Colonic mucosa (tissue), 4 donors: ENCODE data around the gene COLQ. TPM values are rescaled to one million over a fixed set of nuclear protein-coding genes. Genes with fewer than 3 reads are reported as not detected.

Source experiments
- DNase-seq: peaks from one replicate; pipeline ENCODE4 v3.0.0-alpha.2; 2020
- H3K27ac ChIP-seq: fragments of 200-600 bp; one replicate; pipeline ENCODE4 v1.8.0; 2021
- H3K27me3 ChIP-seq: fragments of 200-600 bp; one replicate; pipeline ENCODE4 v1.8.0; 2021
- H3K36me3 ChIP-seq: fragments of 200-600 bp; one replicate; pipeline ENCODE4 v1.8.0; 2021
- H3K4me1 ChIP-seq: fragments of 200-600 bp; one replicate; pipeline ENCODE4 v1.8.0; 2021; ENCODE audit warnings: mild to moderate bottlenecking
- H3K4me3 ChIP-seq: fragments of 200-600 bp; one replicate; pipeline ENCODE4 v1.8.0; 2021
- H3K9ac ChIP-seq, 2 donors: one replicate each; pipeline ENCODE4 v1.7.0; 2013; ENCODE audit warnings: control low read depth in 2 of 2, low read depth in 2 of 2, low read length in 2 of 2
- H3K9me3 ChIP-seq: fragments of 200-600 bp; one replicate; pipeline ENCODE4 v1.8.0; 2021
- CTCF ChIP-seq: fragments of 200-600 bp; IDR thresholded peaks from one replicate; pipeline ENCODE4 v1.8.0; 2022; ENCODE audit warnings: antibody characterized with exemption, mild to moderate bottlenecking
- intact Hi-C: fragments of 100-400 bp; cut with DNase I; formaldehyde crosslinking; loops from one replicate; pipeline ENCODE4 v1.14.1; 2022
- total RNA-seq, 2 donors: library from RNA; stranded (reverse); fragmentation: NEBNext Ultra II Directional in 1 of 2; extraction: Animal tissue kit (Norgen Biotek cat#: 25700) in 1 of 2; gene quantifications; one replicate each; pipeline ENCODE4 v1.2.1, GENCODE V29; 2021
- donor health status: healthy.
- donor health status: DM: no; HTN: no; CAD: no.
- donor health status: DM: no; HTN: no; CAD: no.

COLQ gene
- total RNA-seq, 2 donors from 2014 or later, result 0.79 to 0.85 TPM

- Histone ChIP-seq H3K27ac (no peak overlapping the region), H3K9me3 (no peaks in the 10 kb centered on the region), H3K4me3 (no peak overlapping the region), H3K9ac (no peak overlapping the region), H3K4me1 (no peaks in the 10 kb centered on the region), H3K27me3 (no peaks in the 10 kb centered on the region), H3K36me3 (no peaks in the 10 kb centered on the region)
- DNase-seq, result no peak
- intact Hi-C loops, result no loop called here
- TF ChIP-seq CTCF, result no peak
Observed at GRCh38 chr3:15531346-15531745, 9.8 kb upstream of the COLQ start.

GRCh38 chr3:15528854-15529537 lies 7.5 kb upstream of the COLQ start:
- no peaks in the 10 kb centered on the region for H3K36me3 ChIP-seq
- no peak overlapping the region for H3K9ac ChIP-seq
- no peaks in the 10 kb centered on the region for H3K4me1 ChIP-seq
- TF ChIP-seq CTCF, result no peak
- intact Hi-C loops, result no loop called here
- no peaks in the 10 kb centered on the region for H3K9me3 ChIP-seq
- H3K27me3 ChIP-seq, result no peaks in the 10 kb centered on the region
- H3K4me3 ChIP-seq, result no peak overlapping the region
- no peak for DNase-seq
- no peak overlapping the region for H3K27ac ChIP-seq

DNA sequence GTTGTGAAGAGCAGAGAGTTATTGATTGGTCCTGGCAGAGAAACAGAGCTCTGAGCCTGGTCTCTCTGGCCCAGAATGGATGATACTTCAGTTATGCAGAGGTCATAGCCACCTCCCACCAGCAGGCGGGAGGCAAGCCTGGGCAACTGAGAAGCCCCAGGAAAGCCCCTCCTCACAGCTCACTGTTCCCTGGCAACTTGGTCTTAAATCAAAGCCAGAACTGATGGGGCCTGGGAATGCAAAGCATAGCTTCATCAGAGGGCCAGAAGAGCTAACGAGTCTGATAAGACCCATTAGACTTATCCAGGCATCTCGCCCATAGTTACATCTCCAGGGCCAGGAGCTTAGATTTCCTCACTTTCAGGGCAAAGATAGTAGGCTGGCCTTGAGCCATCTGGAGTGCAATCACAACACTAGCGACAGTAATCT lies 5.5 kb upstream of the COLQ start:
- H3K36me3 ChIP-seq, result no peaks in the 10 kb centered on the region
- DNase-seq, result no peak
- no peak overlapping the region for H3K9ac ChIP-seq
- H3K27ac ChIP-seq, result no peak overlapping the region
- H3K9me3 ChIP-seq, result no peaks in the 10 kb centered on the region
- intact Hi-C loops, result no loop called here
- no peaks in the 10 kb centered on the region for H3K27me3 ChIP-seq
- no peak overlapping the region for H3K4me3 ChIP-seq
- no peaks in the 10 kb centered on the region for H3K4me1 ChIP-seq
- no peak for TF ChIP-seq CTCF

DNA sequence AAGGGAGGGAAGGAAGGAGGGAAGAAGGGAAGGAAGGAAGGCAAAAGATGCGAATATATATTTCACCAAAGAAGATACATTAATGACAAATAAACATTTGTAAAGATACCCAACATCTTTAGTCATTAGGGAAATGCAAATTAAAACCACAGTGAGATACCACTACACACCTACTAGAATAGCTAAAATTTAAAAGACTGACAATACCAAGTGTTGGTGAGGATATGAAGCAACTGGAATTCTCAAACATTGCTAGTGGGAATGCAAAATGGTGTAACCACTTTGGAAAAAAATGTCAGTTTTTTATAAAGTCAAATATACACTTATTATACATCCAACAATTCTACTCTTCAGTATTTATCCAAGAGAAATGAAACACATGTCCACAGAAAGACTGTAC lies 4.3 kb upstream of the COLQ start:
- no peak overlapping the region for H3K9ac ChIP-seq
- no peaks in the 10 kb centered on the region for H3K4me1 ChIP-seq
- no peaks in the 10 kb centered on the region for H3K9me3 ChIP-seq
- intact Hi-C loops, result no loop called here
- no peak overlapping the region for H3K27ac ChIP-seq
- no peaks in the 10 kb centered on the region for H3K27me3 ChIP-seq
- no peaks in the 10 kb centered on the region for H3K36me3 ChIP-seq
- H3K4me3 ChIP-seq, result no peak overlapping the region
- DNase-seq, result no peak
- TF ChIP-seq CTCF, result no peak

DNA sequence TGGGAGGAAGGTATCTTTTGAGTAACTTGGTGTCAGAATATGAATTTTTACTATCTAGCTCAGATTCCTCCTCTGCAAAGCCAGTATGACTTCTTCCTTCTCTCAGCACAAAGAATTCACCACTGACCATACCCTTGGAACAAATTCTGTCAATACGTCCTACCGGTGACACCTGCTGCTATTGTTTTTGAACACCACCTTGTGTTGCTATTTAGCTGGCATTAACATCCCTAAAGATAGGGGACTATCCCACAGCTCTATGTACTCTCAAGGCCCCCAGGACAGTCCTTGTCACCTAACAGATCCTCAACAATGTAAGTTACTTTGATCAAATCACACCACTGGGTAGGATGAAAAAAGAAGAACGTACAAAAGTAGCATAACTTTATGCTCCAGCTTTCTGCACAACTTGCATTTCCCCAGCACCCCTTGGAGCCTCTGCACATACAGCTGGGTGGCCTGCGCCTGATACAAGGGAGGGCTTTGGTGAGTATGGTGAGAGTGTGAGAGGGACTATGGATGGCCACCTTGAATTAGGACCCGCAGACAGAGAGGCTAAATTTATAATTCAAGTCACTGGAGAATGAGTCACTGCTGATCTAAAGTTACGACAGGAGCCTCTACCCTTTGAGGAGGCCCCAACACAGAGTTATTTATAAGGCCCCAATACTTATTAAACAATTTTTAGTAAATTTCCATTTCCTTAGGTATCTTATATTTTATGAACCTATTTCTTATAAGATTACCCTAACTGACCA lies 2.3 kb upstream of the COLQ start:
- H3K4me1 ChIP-seq, result no peaks in the 10 kb centered on the region
- DNase-seq, result no peak
- H3K4me3 ChIP-seq, result no peak overlapping the region
- H3K9me3 ChIP-seq, result no peaks in the 10 kb centered on the region
- intact Hi-C loops, result no loop called here
- H3K36me3 ChIP-seq, result no peaks in the 10 kb centered on the region
- H3K27ac ChIP-seq, result no peak overlapping the region
- TF ChIP-seq CTCF, result no peak
- no peaks in the 10 kb centered on the region for H3K27me3 ChIP-seq
- no peak overlapping the region for H3K9ac ChIP-seq
